Measurements from ENCODE around the gene PANK2. TPM values are rescaled to one million over a fixed set of nuclear protein-coding genes. Genes with fewer than 3 reads are reported as not detected.

The PANK2 gene
- total and polyA plus RNA-seq, 4 donors, result 24.6 to 46.2 (median 34.4) TPM

DNA sequence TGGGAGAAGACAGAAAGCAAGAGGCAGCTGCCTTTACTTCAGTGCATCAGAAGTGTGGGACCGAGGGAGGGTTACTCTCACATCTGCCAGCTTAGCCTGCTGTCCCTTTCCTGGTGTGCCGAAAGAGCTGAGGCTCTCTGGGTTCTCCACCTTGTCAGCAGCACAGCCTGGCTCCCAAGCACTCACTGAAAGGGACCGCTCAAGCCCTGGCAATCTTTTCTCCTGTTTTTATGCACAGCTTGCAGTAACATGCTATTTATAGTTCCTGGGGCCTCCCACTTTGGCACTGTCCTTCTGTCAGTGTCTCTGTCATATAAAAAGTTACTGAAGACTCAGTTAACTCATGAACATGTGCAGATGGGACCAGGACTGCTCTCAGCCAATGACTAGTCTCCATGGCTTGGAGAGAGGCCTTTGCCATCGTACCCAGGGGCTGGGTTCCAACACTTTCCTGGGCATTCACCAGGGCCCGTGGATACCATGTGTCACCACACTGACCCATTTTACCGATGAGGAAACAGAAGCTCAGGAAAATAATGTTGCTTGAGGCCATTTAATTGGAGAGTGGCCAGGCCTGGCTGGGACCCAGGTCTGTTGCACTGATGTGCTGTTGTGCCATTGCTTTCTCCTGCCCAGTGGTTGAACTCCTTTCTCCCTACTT, 46.2 kb downstream of the PANK2 start:
- no peaks in the 10 kb centered on the region for H3K27me3 ChIP-seq (ENCODE audit: control insufficient read depth in 3 of 3, insufficient read depth in 3 of 3, low read length in 2 of 3)
- peak overlapping the region; percentile 14 to 32 for H3K27ac ChIP-seq (ENCODE audit: low read depth in 1 of 2, low read length in 1 of 2)
- 58 to 67% methylated on average over 6 of the region's 6 CpGs for WGBS, 2 donors
- ATAC-seq (ENCODE audit: insufficient read depth, low FRiP score) (no peak), DNase-seq (peak; percentile 48 to 87 (median 70))
- peaks cover 5 to 30% (median 12%) of the 10 kb centered on the region in 5 donors for H3K4me1 ChIP-seq (ENCODE audit: control insufficient read depth in 5 of 5, insufficient read depth in 5 of 5, low read length in 5 of 5)
- H3K9me3 ChIP-seq (ENCODE audit: control insufficient read depth in 4 of 4, insufficient read depth in 3 of 4, low read length in 3 of 4), result peaks cover 0 to 4% (median 0%) of the 10 kb centered on the region in 4 donors
- peaks cover 0 to 22% (median 10%) of the 10 kb centered on the region in 4 donors for H3K36me3 ChIP-seq (ENCODE audit: control insufficient read depth in 4 of 4, insufficient read depth in 4 of 4, low read length in 4 of 4)
- TF ChIP-seq CTCF (IDR thresholded peaks at IDR 0.05; ENCODE audit: control extremely low read depth, extremely low read depth), result no peak
- peak overlapping the region in 1 of 2 donors; percentile 69 for H3K9ac ChIP-seq (ENCODE audit: insufficient read depth in 1 of 2, low read length in 2 of 2)
- H3K4me3 ChIP-seq, result no peak overlapping the region

DNA sequence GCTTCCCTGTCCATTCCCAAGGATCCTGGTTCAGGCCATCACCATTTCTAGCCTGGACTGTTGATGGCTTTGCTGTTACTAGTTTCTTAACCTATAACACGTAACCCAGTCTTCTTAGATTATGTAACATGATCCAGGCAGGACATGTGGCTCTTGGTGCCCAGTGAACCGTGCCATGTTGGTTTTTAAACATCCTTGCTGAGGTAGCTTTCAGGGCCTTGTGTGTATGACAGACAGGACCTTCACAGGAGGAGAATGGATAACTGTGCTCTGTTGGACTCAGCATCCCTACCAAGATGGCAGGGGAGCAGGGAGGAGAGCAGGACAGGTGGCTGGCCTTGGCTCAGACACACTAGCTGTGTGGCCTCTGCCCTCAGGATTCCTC, 46.8 kb downstream of the PANK2 start:
- no peak overlapping the region for H3K4me3 ChIP-seq
- no peak overlapping the region for H3K9ac ChIP-seq (ENCODE audit: insufficient read depth in 1 of 2, low read length in 2 of 2)
- H3K9me3 ChIP-seq (ENCODE audit: control insufficient read depth in 4 of 4, insufficient read depth in 3 of 4, low read length in 3 of 4), result peaks cover 0 to 4% (median 0%) of the 10 kb centered on the region in 4 donors
- no peak for TF ChIP-seq CTCF (IDR thresholded peaks at IDR 0.05; ENCODE audit: control extremely low read depth, extremely low read depth)
- DNase-seq (no peak), ATAC-seq (ENCODE audit: insufficient read depth, low FRiP score) (no peak)
- H3K27me3 ChIP-seq (ENCODE audit: control insufficient read depth in 3 of 3, insufficient read depth in 3 of 3, low read length in 2 of 3), result no peaks in the 10 kb centered on the region
- H3K27ac ChIP-seq (ENCODE audit: low read depth in 1 of 2, low read length in 1 of 2), result no peak overlapping the region
- H3K4me1 ChIP-seq (ENCODE audit: control insufficient read depth in 5 of 5, insufficient read depth in 5 of 5, low read length in 5 of 5), result peaks cover 5 to 30% (median 11%) of the 10 kb centered on the region in 5 donors
- H3K36me3 ChIP-seq (ENCODE audit: control insufficient read depth in 4 of 4, insufficient read depth in 4 of 4, low read length in 4 of 4), result peaks cover 0 to 24% (median 12%) of the 10 kb centered on the region in 4 donors
- 81 to 88% methylated on average over 2 of the region's 2 CpGs for WGBS, 2 donors

- Histone ChIP-seq H3K27ac (ENCODE audit: low read depth in 1 of 2, low read length in 1 of 2) (no peak overlapping the region), H3K27me3 (ENCODE audit: control insufficient read depth in 3 of 3, insufficient read depth in 3 of 3, low read length in 2 of 3) (no peaks in the 10 kb centered on the region), H3K36me3 (ENCODE audit: control insufficient read depth in 4 of 4, insufficient read depth in 4 of 4, low read length in 4 of 4) (peaks cover 0 to 24% (median 12%) of the 10 kb centered on the region in 4 donors), H3K9me3 (ENCODE audit: control insufficient read depth in 4 of 4, insufficient read depth in 3 of 4, low read length in 3 of 4) (peaks cover 0 to 4% (median 0%) of the 10 kb centered on the region in 4 donors), H3K9ac (ENCODE audit: insufficient read depth in 1 of 2, low read length in 2 of 2) (no peak overlapping the region), H3K4me3 (no peak overlapping the region), H3K4me1 (ENCODE audit: control insufficient read depth in 5 of 5, insufficient read depth in 5 of 5, low read length in 5 of 5) (peaks cover 2 to 25% (median 8%) of the 10 kb centered on the region in 5 donors)
- TF ChIP-seq CTCF (IDR thresholded peaks at IDR 0.05; ENCODE audit: control extremely low read depth, extremely low read depth), result no peak
- DNase-seq (no peak), ATAC-seq (ENCODE audit: insufficient read depth, low FRiP score) (no peak)
- WGBS, 2 donors, result 93 to 96% methylated on average over 3 of the region's 3 CpGs
Measured at GRCh38 chr20:3937618-3938017, 48.4 kb downstream of the PANK2 start.
